ENCODE measurements around the gene GP5.

GP5 gene

GRCh38 chr3:194381460-194381875, 17.6 kb downstream of the GP5 start:
- Histone ChIP-seq H3K27me3 (no peaks in the 10 kb centered on the region), H3K4me3 (no peak overlapping the region), H3K9me3 (peaks cover 9% of the 10 kb centered on the region), H3K36me3 (no peaks in the 10 kb centered on the region), H4K20me1 (no peaks in the 10 kb centered on the region), H3K9ac (no peak overlapping the region), H3K27ac (no peak overlapping the region), H3K4me2 (no peak overlapping the region), H3K4me1 (peaks cover 21% of the 10 kb centered on the region)
- no peak for TF ChIP-seq Cebpa-rat (IDR thresholded peaks at IDR 0.05)

GRCh38 chr3:194380326-194380725, 18.7 kb downstream of the GP5 start:
- Histone ChIP-seq H3K9me3 (no peaks in the 10 kb centered on the region; the same call in 1 of the 2 replicates), H3K36me3 (no peaks in the 10 kb centered on the region), H3K27me3 (no peaks in the 10 kb centered on the region), H3K4me3 (no peak overlapping the region), H3K27ac (no peak overlapping the region; the same call in 1 of the 2 replicates), H4K20me1 (no peaks in the 10 kb centered on the region), H3K9ac (no peak overlapping the region), H3K4me2 (no peak overlapping the region), H3K4me1 (peaks cover 21% of the 10 kb centered on the region)
- no peak for TF ChIP-seq Cebpa-rat (IDR thresholded peaks at IDR 0.05)

GRCh38 chr3:194379651-194380050, 19.4 kb downstream of the GP5 start:
- H3K27me3 ChIP-seq: no peaks in the 10 kb centered on the region
- H3K9ac ChIP-seq: no peak overlapping the region
- no peaks in the 10 kb centered on the region for H4K20me1 ChIP-seq
- H3K4me1 ChIP-seq: peaks cover 25% of the 10 kb centered on the region
- TF ChIP-seq Cebpa-rat (IDR thresholded peaks at IDR 0.05): no peak
- no peak overlapping the region for H3K4me2 ChIP-seq
- H3K27ac ChIP-seq: no peak overlapping the region; the same call in 1 of the 2 replicates
- H3K36me3 ChIP-seq: no peaks in the 10 kb centered on the region
- H3K9me3 ChIP-seq: no peaks in the 10 kb centered on the region
- no peak overlapping the region for H3K4me3 ChIP-seq

- no peak overlapping the region for H3K9ac ChIP-seq
- TF ChIP-seq Cebpa-rat (IDR thresholded peaks at IDR 0.05): no peak
- H3K4me2 ChIP-seq: no peak overlapping the region
- no peaks in the 10 kb centered on the region for H4K20me1 ChIP-seq
- H3K9me3 ChIP-seq: no peaks in the 10 kb centered on the region
- H3K27ac ChIP-seq: no peak overlapping the region; the same call in 1 of the 2 replicates
- no peak overlapping the region for H3K4me3 ChIP-seq
- no peaks in the 10 kb centered on the region for H3K36me3 ChIP-seq
- H3K4me1 ChIP-seq: peaks cover 27% of the 10 kb centered on the region
- H3K27me3 ChIP-seq: no peaks in the 10 kb centered on the region
These were observed 19.8 kb downstream of the GP5 start for GRCh38 chr3:194379231-194379630.

- no peak for TF ChIP-seq Cebpa-rat (IDR thresholded peaks at IDR 0.05)
- H3K4me3 ChIP-seq: no peak overlapping the region
- no peaks in the 10 kb centered on the region for H3K36me3 ChIP-seq
- no peaks in the 10 kb centered on the region for H3K27me3 ChIP-seq
- H3K4me1 ChIP-seq: peaks cover 24% of the 10 kb centered on the region
- no peak overlapping the region for H3K9ac ChIP-seq
- H3K27ac ChIP-seq: no peak overlapping the region
- H3K4me2 ChIP-seq: no peak overlapping the region
- no peaks in the 10 kb centered on the region for H3K9me3 ChIP-seq
- no peaks in the 10 kb centered on the region for H4K20me1 ChIP-seq
These were observed 21.4 kb downstream of the GP5 start for GRCh38 chr3:194377708-194378107.

- H3K4me3 ChIP-seq: no peak overlapping the region
These were observed 22.9 kb downstream of the GP5 start for GRCh38 chr3:194376241-194376560.

GRCh38 chr3:194375473-194376240, 23.4 kb downstream of the GP5 start:
- TF ChIP-seq Cebpa-rat (IDR thresholded peaks at IDR 0.05): no peak
- Histone ChIP-seq H3K9me3 (no peaks in the 10 kb centered on the region), H3K27ac (no peak overlapping the region), H3K4me2 (no peak overlapping the region), H4K20me1 (no peaks in the 10 kb centered on the region), H3K4me1 (peaks cover 27% of the 10 kb centered on the region), H3K27me3 (no peaks in the 10 kb centered on the region), H3K36me3 (no peaks in the 10 kb centered on the region), H3K9ac (no peak overlapping the region), H3K4me3 (no peak overlapping the region)

More at GRCh38 chr3:194376241-194376560, 22.9 kb downstream of the GP5 start:
- no peaks in the 10 kb centered on the region for H3K9me3 ChIP-seq
- H4K20me1 ChIP-seq: no peaks in the 10 kb centered on the region
- no peak for TF ChIP-seq Cebpa-rat (IDR thresholded peaks at IDR 0.05)
- no peaks in the 10 kb centered on the region for H3K27me3 ChIP-seq
- no peak overlapping the region for H3K4me2 ChIP-seq
- peaks cover 22% of the 10 kb centered on the region; the same call in 1 of the 2 replicates for H3K4me1 ChIP-seq
- no peaks in the 10 kb centered on the region for H3K36me3 ChIP-seq
- no peak overlapping the region for H3K27ac ChIP-seq
- no peak overlapping the region for H3K9ac ChIP-seq

- H3K4me2 ChIP-seq: no peak overlapping the region
- no peak for TF ChIP-seq Cebpa-rat (IDR thresholded peaks at IDR 0.05)
These were observed 24.1 kb downstream of the GP5 start for GRCh38 chr3:194374935-194375334.

GRCh38 chr3:194373899-194374298, 25.2 kb downstream of the GP5 start:
- peaks cover 45% of the 10 kb centered on the region for H3K4me1 ChIP-seq

More at GRCh38 chr3:194374935-194375334, 24.1 kb downstream of the GP5 start:
- no peak overlapping the region for H3K4me3 ChIP-seq
- no peaks in the 10 kb centered on the region for H4K20me1 ChIP-seq
- H3K27ac ChIP-seq: no peak overlapping the region
- no peak overlapping the region for H3K9ac ChIP-seq
- H3K9me3 ChIP-seq: no peaks in the 10 kb centered on the region
- no peaks in the 10 kb centered on the region for H3K36me3 ChIP-seq
- peaks cover under 1% of the 10 kb centered on the region; the same call in 1 of the 2 replicates for H3K27me3 ChIP-seq
- H3K4me1 ChIP-seq: peaks cover 35% of the 10 kb centered on the region

GRCh38 chr3:194373028-194373427, 26.0 kb downstream of the GP5 start:
- no peak for TF ChIP-seq Cebpa-rat (IDR thresholded peaks at IDR 0.05)
- peaks cover 10% of the 10 kb centered on the region; the same call in 1 of the 2 replicates for H3K27me3 ChIP-seq
- no peaks in the 10 kb centered on the region for H3K9me3 ChIP-seq
- no peak overlapping the region for H3K27ac ChIP-seq
- no peaks in the 10 kb centered on the region for H4K20me1 ChIP-seq
- no peak overlapping the region for H3K9ac ChIP-seq
- H3K4me3 ChIP-seq: no peak overlapping the region
- H3K4me1 ChIP-seq: peaks cover 54% of the 10 kb centered on the region
- no peak overlapping the region for H3K4me2 ChIP-seq
- no peaks in the 10 kb centered on the region for H3K36me3 ChIP-seq

More at GRCh38 chr3:194373899-194374298, 25.2 kb downstream of the GP5 start:
- Histone ChIP-seq H3K4me2 (no peak overlapping the region; the same call in 1 of the 2 replicates), H3K27ac (no peak overlapping the region), H3K27me3 (peaks cover 10% of the 10 kb centered on the region; the same call in 1 of the 2 replicates), H4K20me1 (no peaks in the 10 kb centered on the region), H3K36me3 (no peaks in the 10 kb centered on the region), H3K4me3 (no peak overlapping the region), H3K9me3 (no peaks in the 10 kb centered on the region), H3K9ac (no peak overlapping the region)
- no peak for TF ChIP-seq Cebpa-rat (IDR thresholded peaks at IDR 0.05)
